A673 (cell line): ENCODE data around the gene MDGA2. TPM values are rescaled to one million over a fixed set of nuclear protein-coding genes. Genes with fewer than 3 reads are reported as not detected.

Experiments
- BruUV-seq: library from RNA; stranded (reverse); fragments of 400-500 nt; replicated peaks from 2 replicates; lab custom pipeline; 2021; lab: Mats Ljungman, UMichigan
- CTCF ChIA-PET: fragments of 300-600 bp; sonication (Branson Sonifier 250); formaldehyde crosslinking; loops from one replicate; lab custom pipeline; 2022; ENCODE audit warnings: antibody characterized with exemption; lab: Charles Lee
- POLR2A ChIA-PET: fragments of 300-600 bp; sonication (Branson Sonifier 250); formaldehyde crosslinking; loops from one replicate; lab custom pipeline; 2022; ENCODE audit warnings: antibody characterized with exemption; ENCODE audit not compliant: low non-redundant PET; lab: Charles Lee
- DNase-seq: peaks from one replicate; pipeline ENCODE4 v3.0.0-alpha.2; 2015; ENCODE audit warnings: low spot score
- H3K27ac ChIP-seq: fragments of 200-600 bp; sonication (generic); 2 replicates; pipeline ENCODE4 v1.5.1; 2016; ENCODE audit warnings: mixed run types, low read depth, mild to moderate bottlenecking, mixed read lengths, antibody characterized with exemption, low read length; ENCODE audit not compliant: poor library complexity, severe bottlenecking
- H3K27me3 ChIP-seq: fragments of 200-600 bp; sonication (generic); replicated peaks from 2 replicates; pipeline ENCODE4 v1.6.1; 2017; ENCODE audit warnings: mixed run types, low read depth, mild to moderate bottlenecking, mixed read lengths, antibody characterized with exemption, low read length; ENCODE audit not compliant: insufficient read depth, poor library complexity
- H3K36me3 ChIP-seq: fragments of 200-600 bp; sonication (generic); 2 replicates; pipeline ENCODE4 v1.6.1; 2016; ENCODE audit warnings: mixed run types, mild to moderate bottlenecking, mixed read lengths, antibody characterized with exemption, low read length; ENCODE audit not compliant: insufficient read depth, poor library complexity, severe bottlenecking
- H3K4me1 ChIP-seq: fragments of 200-600 bp; sonication (generic); 2 replicates; pipeline ENCODE4 v1.6.1; 2017; ENCODE audit warnings: mixed run types, mild to moderate bottlenecking, mixed read lengths, antibody characterized with exemption, low read length; ENCODE audit not compliant: insufficient read depth, poor library complexity, severe bottlenecking
- H3K4me3 ChIP-seq: fragments of 200-600 bp; sonication (generic); 2 replicates; pipeline ENCODE4 v1.5.1; 2016; ENCODE audit warnings: low read depth, mixed run types, mild to moderate bottlenecking, mixed read lengths, low read length; ENCODE audit not compliant: poor library complexity, severe bottlenecking
- H3K9me3 ChIP-seq: fragments of 200-600 bp; sonication (generic); 2 replicates; pipeline ENCODE4 v1.6.1; 2016; ENCODE audit warnings: mixed run types, low read depth, mild to moderate bottlenecking, mixed read lengths, antibody characterized with exemption, low read length; ENCODE audit not compliant: poor library complexity, severe bottlenecking
- EZH2 ChIP-seq: fragments of 200-600 bp; sonication (generic); IDR thresholded peaks from 2 replicates; pipeline ENCODE4 v1.6.1; 2017; ENCODE audit warnings: borderline replicate concordance, low read depth, mild to moderate bottlenecking, mixed read lengths, antibody characterized with exemption, low read length; ENCODE audit not compliant: poor library complexity, severe bottlenecking
- intact Hi-C: fragments of 100-400 bp; cut with micrococcal nuclease; formaldehyde crosslinking; loops from one replicate; pipeline ENCODE4 v1.10.0; 2022; ENCODE audit not compliant: unreplicated experiment
- total RNA-seq: library from RNA; stranded (reverse); gene quantifications from 2 replicates; pipeline ENCODE4 v1.2.3, GENCODE V29; 2021
- TF ChIP-seq, protein P1 (sequence below): fragments of 300-800, 200-600 bp; sonication (generic); conservative IDR thresholded peaks from 2 replicates; pipeline ENCODE4 v1.5.1; 2017; ENCODE audit warnings: low read depth, mild to moderate bottlenecking, antibody characterized with exemption, low read length, moderate library complexity, mixed read lengths

MDGA2 gene
- total RNA-seq, 1 experiment from 2014 or later: not detected

DNA sequence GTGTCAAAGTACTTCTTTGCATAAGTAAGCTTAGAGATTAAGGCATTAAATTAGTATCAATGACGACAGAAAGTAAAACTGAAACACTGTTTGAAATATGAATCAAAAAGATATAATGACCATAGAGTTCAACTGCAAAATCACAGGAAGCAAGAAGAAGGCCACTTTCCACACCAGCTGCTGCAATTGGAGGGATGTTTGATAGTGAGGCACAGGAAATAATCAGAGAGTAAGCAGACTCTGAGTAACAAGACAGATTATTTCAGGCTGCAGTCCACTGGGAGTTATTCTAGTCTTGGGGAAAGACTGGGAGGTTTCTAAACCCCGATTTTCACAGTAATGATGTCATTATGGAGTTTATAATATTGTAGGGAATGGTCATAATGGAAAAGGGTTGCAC lies 12.9 kb downstream of the MDGA2 start:
- Histone ChIP-seq H3K9me3 (no peaks in the 10 kb centered on the region), H3K4me3 (no peak overlapping the region), H3K36me3 (no peaks in the 10 kb centered on the region), H3K27me3 (peaks cover 4% of the 10 kb centered on the region), H3K27ac (no peak overlapping the region), H3K4me1 (no peaks in the 10 kb centered on the region)
- POLR2A ChIA-PET: no interaction called here
- CTCF ChIA-PET: no interaction called here
- intact Hi-C loops: no loop called here
- no TSS peak for BruUV-seq
- TF ChIP-seq, protein P1, sequence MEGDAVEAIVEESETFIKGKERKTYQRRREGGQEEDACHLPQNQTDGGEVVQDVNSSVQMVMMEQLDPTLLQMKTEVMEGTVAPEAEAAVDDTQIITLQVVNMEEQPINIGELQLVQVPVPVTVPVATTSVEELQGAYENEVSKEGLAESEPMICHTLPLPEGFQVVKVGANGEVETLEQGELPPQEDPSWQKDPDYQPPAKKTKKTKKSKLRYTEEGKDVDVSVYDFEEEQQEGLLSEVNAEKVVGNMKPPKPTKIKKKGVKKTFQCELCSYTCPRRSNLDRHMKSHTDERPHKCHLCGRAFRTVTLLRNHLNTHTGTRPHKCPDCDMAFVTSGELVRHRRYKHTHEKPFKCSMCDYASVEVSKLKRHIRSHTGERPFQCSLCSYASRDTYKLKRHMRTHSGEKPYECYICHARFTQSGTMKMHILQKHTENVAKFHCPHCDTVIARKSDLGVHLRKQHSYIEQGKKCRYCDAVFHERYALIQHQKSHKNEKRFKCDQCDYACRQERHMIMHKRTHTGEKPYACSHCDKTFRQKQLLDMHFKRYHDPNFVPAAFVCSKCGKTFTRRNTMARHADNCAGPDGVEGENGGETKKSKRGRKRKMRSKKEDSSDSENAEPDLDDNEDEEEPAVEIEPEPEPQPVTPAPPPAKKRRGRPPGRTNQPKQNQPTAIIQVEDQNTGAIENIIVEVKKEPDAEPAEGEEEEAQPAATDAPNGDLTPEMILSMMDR: no peak
- TF ChIP-seq EZH2: no peak
- DNase-seq: no peak

DNA sequence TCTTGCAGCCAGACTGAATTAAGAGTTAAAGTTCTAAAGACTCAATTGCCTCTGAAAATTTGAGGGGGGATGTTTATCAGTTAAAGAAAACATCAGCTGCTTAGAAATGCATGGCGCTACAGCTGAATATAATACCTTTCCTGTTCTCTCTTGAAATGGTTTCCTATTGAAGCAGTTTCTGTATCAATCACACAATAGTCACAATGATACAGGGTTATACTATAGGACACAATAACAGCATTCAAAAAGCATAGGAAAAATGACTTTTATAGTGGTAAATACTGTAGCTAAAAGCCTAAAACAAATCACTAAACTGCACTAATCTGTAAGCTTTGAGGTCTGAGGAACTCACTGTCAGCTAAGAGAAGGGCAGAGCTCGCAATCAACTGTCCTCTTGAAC lies 15.2 kb downstream of the MDGA2 start:
- no peak for TF ChIP-seq EZH2
- TF ChIP-seq, protein P1: no peak
- no peak for DNase-seq
- POLR2A ChIA-PET: no interaction called here
- BruUV-seq: no TSS peak
- Histone ChIP-seq H3K36me3 (no peaks in the 10 kb centered on the region), H3K9me3 (no peaks in the 10 kb centered on the region), H3K4me3 (no peak overlapping the region), H3K27me3 (peaks cover 4% of the 10 kb centered on the region), H3K4me1 (no peaks in the 10 kb centered on the region), H3K27ac (no peak overlapping the region)
- CTCF ChIA-PET: no interaction called here
- intact Hi-C loops: no loop called here

DNA sequence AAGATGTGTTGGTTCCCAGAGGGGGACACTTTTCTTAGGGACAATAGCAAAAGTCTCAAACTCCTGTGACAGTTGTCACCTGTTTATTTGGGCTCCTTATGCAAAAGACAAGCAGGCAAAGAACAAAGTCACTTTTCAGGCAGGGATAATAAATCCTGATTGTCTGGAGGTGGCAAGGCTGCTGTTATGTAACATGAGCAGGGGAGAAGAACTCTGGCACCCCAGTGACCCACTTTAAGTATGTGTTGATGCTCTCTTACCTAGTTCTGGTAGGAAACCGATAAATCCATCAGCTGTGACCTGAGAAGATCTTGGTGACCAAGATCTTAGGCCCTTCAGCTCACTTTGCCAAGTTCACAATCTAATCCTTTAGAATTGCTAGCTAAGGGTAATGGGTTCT lies 17.4 kb downstream of the MDGA2 start:
- Histone ChIP-seq H3K4me1 (no peaks in the 10 kb centered on the region), H3K9me3 (no peaks in the 10 kb centered on the region), H3K27me3 (peaks cover 4% of the 10 kb centered on the region), H3K36me3 (no peaks in the 10 kb centered on the region), H3K27ac (no peak overlapping the region), H3K4me3 (no peak overlapping the region)
- CTCF ChIA-PET: no interaction called here
- BruUV-seq: no TSS peak
- intact Hi-C loops: no loop called here
- TF ChIP-seq EZH2: no peak
- no peak for DNase-seq
- POLR2A ChIA-PET: no interaction called here

DNA sequence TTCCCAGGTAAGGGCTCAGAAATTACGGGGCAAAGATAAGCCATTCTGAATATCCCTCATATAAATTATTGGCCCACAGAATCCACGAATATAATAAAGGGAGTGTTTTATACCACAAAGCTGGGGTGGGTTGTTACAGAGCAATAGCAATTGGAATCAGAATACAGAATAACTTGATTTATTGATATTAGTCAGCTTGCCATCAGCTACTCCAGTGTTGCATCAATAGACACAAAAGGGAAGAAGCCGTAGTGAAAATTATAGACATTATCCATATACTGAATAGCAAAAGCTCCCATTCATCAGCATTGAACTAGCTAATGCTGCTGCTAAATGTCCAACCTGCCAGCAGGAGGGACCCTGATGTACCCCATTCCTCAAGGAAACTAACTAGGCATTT lies 18.3 kb downstream of the MDGA2 start:
- H3K27me3 ChIP-seq: peaks cover 4% of the 10 kb centered on the region
- ChIA-PET CTCF (interaction anchor here (0.6 kb wide), 1 partner anchor 376 kb away, joined by 4 read pairs; no protein-coding TSS in a partner anchor), POLR2A (no interaction called here)
- no TSS peak for BruUV-seq
- no peak for TF ChIP-seq EZH2
- TF ChIP-seq, protein P1: no peak
- H3K4me1 ChIP-seq: no peaks in the 10 kb centered on the region
- DNase-seq: no peak
- no peaks in the 10 kb centered on the region for H3K9me3 ChIP-seq
- H3K36me3 ChIP-seq: no peaks in the 10 kb centered on the region
- intact Hi-C loops: no loop called here
- H3K27ac ChIP-seq: no peak overlapping the region
- no peak overlapping the region for H3K4me3 ChIP-seq
